Motor neuron (in vitro differentiated cells): ENCODE data around the gene SNAPC4. TPM values are rescaled to one million over a fixed set of nuclear protein-coding genes. Genes with fewer than 3 reads are reported as not detected.

ENCODE experiments used
- ATAC-seq, 8 experiments: fragments of 200-7000 bp; cut with Tn5 transposase; replicated peaks in 6 of 8; 2 replicates each; pipeline ENCODE4 v1.8.0; 2021; ENCODE audit warnings: mild to moderate bottlenecking in 8 of 8, moderate library complexity in 8 of 8
- H3K27ac ChIP-seq, 2 donors: fragments of 250-450 bp; sonication (Bioruptor Pico); 2 replicates each; pipeline ENCODE4 v1.9.0; 2021; ENCODE audit warnings: antibody characterized with exemption in 2 of 2, mild to moderate bottlenecking in 2 of 2, moderate library complexity in 1 of 2
- H3K4me1 ChIP-seq, 2 donors: fragments of 250-450 bp; sonication (Bioruptor Pico); replicated peaks in 1 of 2; 2 replicates each; pipeline ENCODE4 v1.6.1; 2021; ENCODE audit warnings: antibody characterized with exemption in 2 of 2, mild to moderate bottlenecking in 2 of 2, moderate library complexity in 1 of 2
- H3K4me3 ChIP-seq, 5 donors: fragments of 250-450 bp; sonication (Bioruptor Pico); 2 replicates each; pipeline ENCODE4 v1.9.0; 2021; ENCODE audit warnings: antibody characterized with exemption in 5 of 5, mild to moderate bottlenecking in 5 of 5, moderate library complexity in 4 of 5
- WGBS, 10 experiments: fragments of 450-650 bp; shearing (Covaris generic); methylation state at CpG; one replicate each; pipeline ENCODE4 v1.0.0; 2022; 5-methylcytosine and 5-hydroxymethylcytosine counted together
- in situ Hi-C, 9 experiments: fragments of 400-800 bp; cut with MboI; loops; one replicate each; pipeline ENCODE4 v1.15.0; 2021; ENCODE audit warnings: low sequenced_read_pairs in 9 of 9, low pct_unique_long_range_greater_than_20kb in 2 of 9; ENCODE audit not compliant: unreplicated experiment in 9 of 9
- total RNA-seq, 8 experiments: library from RNA; unstranded; fragments of 300-600 nt; gene quantifications; 2 replicates each; pipeline versions ENCODE4 v1.2.3 to v1.2.4, GENCODE V29; 2022

The SNAPC4 gene
- total RNA-seq, 8 experiments from 2014 or later = 4.0 to 14.1 (median 7.3) TPM

GRCh38 chr9:136439481-136440408 is 39.8 kb upstream of the SNAPC4 start, which contains the start of gene INPP5E:
Gene INPP5E, minus strand, starts transcription at chr9:136439845. Its CDS starts 426 bp downstream, at chr9:136439419.
- peak within 1 kb of the TSS; percentile 44 to 70 for H3K27ac ChIP-seq
- in situ Hi-C loops = no loop called here
- H3K4me3 ChIP-seq = peak within 1 kb of the TSS; percentile 49 to 98 (median 85)
- peak; percentile 63 to 85 (median 82) for ATAC-seq
- peaks cover 20 to 23% of the 10 kb centered on the region in 2 donors for H3K4me1 ChIP-seq
- 0 to 50% (median 8%) methylated on average over 2 to 16 of the region's 90 CpGs; no CpG with 5 or more reads in 3 of the 10 experiments for WGBS, 10 experiments

DNA sequence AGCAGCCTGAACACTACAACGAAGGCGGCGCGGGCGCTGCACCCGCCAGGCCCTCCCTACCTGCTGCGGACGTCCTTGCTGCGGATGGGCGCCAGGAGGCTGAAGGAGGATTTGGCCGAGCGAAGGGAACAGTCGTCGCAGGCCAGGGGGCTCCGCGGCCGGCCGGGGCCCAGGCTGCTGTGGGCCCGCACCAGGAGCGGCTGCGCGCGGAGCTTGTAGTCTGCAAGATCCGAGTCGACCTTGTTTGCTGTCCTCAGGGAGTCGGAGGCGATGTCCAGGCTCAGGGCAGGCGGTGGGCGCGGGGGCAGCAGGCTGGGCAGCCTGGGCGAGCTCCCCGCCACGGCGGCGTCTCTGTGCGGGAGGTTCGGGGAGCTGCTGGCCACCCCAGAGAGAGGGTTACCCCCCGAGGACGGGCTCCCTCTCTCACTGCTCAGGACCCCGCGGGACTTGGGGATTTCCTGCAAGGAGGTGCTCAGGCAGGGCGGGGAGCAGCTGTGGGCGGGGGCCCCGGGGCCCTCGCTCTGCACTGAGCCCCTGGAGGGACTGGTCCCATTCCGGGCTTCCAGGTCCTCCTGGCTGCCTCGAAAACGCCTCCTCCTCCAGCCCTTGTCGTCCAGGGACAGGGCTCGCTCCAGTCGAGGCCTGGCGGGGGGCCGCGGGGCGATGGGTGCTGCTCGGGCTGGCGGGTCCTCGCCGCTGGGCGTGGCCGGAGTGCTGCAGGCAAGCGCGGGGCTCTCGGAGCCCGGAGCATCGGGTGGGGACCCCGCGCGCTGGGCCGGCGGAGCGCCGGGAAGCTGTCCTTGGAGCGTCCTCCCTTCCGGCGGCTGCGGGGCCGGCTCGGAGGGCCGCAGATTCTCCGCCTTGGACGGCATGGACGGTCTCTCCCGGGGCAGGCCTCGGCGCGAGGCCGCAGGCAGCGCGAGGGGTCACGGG is 38.8 kb upstream of the SNAPC4 start:
- peak overlapping the region in 1 of 2 donors; percentile 70 for H3K27ac ChIP-seq
- peak overlapping the region; percentile 49 to 98 (median 85) for H3K4me3 ChIP-seq
- peaks cover 20 to 23% of the 10 kb centered on the region in 2 donors for H3K4me1 ChIP-seq
- 0 to 10% (median 0%) methylated on average over 1 to 5 of the region's 91 CpGs; no CpG with 5 or more reads in 7 of the 10 experiments for WGBS, 10 experiments
- ATAC-seq = peak; percentile 26 to 52 (median 40)
- in situ Hi-C loops = no loop called here

DNA sequence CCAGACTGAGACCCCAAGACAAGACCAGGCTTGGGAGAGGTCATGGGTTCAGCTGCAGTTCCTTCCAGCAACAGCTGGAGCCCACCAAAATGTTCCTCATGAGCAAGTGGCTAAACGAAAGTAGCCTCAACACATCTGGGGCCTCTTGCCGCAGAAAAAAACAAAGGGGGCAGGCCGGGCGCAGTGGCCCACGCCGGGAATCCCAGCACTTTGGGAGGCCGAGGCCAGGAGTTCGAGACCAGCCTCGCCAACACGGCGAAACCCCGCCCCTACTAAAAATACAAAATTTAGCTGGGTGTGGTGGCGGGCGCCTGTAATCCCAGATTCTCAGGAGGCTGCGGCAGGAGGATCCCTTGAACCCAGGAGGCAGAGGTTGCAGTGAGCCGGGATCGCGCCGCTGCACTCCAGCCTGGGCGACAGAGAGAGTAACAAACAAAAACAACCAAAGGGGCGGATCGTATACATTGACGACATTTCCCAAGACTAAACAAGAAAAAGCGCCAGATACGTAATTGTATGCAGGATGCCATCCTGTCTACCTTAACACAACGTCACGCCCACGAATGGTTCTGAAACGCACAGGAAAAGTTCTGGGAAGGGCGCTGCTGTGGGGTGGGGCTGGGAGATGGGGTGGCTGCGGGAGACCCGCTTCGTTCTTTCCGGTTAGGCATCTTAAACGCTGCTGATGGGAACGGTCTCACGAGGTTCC is 38.0 kb upstream of the SNAPC4 start:
- peak in 1 of 8 experiments; percentile 18 for ATAC-seq
- no peak overlapping the region for H3K27ac ChIP-seq
- H3K4me1 ChIP-seq = peaks cover 20 to 23% of the 10 kb centered on the region in 2 donors
- 5 to 61% (median 37%) methylated on average over 2 to 18 of the region's 37 CpGs; no CpG with 5 or more reads in 3 of the 10 experiments for WGBS, 10 experiments
- in situ Hi-C loops = no loop called here
- peak overlapping the region; percentile 49 to 98 (median 85) for H3K4me3 ChIP-seq

DNA sequence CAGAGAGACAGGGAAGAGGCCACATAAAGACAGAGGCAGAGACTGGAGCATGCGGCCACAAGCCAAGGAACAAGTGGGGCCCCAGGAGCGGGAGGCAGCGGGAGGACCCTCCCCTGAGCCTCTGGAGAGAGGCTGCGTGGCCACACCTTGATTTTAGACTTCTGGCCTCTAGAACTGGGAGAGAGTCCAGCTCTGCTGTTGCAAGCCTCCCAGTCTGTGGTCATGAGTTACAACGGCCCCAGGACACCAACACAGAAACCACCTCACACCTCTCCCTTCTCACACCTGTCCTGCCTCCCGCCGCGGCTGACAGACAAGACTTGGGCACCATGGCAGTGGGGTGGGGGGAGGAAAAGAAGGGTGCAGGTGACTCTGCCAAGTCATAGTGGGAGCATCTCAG is 37.5 kb upstream of the SNAPC4 start:
- WGBS, 10 experiments = 60 to 81% (median 70%) methylated on average over 1 to 4 of the region's 8 CpGs; no CpG with 5 or more reads in 5 of the 10 experiments

DNA sequence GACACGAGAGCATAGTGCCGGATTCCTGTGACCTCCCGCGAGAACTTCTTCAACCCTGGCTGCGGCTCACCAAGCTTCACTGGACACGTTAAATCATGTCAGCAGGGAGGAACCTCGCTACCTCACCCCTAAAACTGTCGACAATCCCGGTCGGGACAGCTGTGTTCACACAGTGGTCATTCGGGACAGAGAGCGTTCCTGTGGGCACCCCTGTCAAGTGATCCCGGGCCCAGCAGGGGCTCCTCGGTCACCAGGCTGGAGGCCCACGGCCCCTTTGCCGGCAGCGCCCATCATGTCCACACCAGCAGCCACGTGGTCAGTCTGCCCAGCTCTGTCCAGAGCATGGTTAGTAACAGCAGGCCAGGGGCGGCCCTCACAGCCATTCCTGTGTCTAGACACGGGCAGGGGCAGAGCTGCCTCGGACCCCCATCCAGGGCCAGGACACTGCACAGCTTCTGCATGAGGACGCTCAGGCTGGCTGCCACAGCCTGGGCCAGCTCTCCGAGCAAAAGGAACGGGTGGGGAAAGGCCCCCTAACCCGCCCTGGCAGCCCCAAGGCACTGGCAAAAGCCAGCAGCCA is 36.2 kb upstream of the SNAPC4 start:
- H3K27ac ChIP-seq = no peak overlapping the region
- in situ Hi-C loops = no loop called here
- no peak overlapping the region for H3K4me3 ChIP-seq
- WGBS, 10 experiments = 80 to 100% (median 96%) methylated on average over 1 to 12 of the region's 25 CpGs; no CpG with 5 or more reads in 2 of the 10 experiments
- no peak for ATAC-seq
- H3K4me1 ChIP-seq = peaks cover 20 to 23% of the 10 kb centered on the region in 2 donors

More for the DNA sequence above, 37.5 kb upstream of the SNAPC4 start:
- peak overlapping the region; percentile 5 to 98 (median 74) for H3K4me3 ChIP-seq
- in situ Hi-C loops = no loop called here
- peaks cover 20 to 23% of the 10 kb centered on the region in 2 donors for H3K4me1 ChIP-seq
- H3K27ac ChIP-seq = no peak overlapping the region
- ATAC-seq = peak in 2 of 8 experiments; percentile 1 to 8

GRCh38 chr9:136434580-136435169 is 34.7 kb upstream of the SNAPC4 start:
- Histone ChIP-seq H3K4me1 (peaks cover 14 to 17% of the 10 kb centered on the region in 2 donors), H3K27ac (no peak overlapping the region), H3K4me3 (no peak overlapping the region)
- ATAC-seq = no peak
- in situ Hi-C loops = no loop called here
- WGBS, 10 experiments = no CpG with 5 or more reads among the region's 17 CpGs

DNA sequence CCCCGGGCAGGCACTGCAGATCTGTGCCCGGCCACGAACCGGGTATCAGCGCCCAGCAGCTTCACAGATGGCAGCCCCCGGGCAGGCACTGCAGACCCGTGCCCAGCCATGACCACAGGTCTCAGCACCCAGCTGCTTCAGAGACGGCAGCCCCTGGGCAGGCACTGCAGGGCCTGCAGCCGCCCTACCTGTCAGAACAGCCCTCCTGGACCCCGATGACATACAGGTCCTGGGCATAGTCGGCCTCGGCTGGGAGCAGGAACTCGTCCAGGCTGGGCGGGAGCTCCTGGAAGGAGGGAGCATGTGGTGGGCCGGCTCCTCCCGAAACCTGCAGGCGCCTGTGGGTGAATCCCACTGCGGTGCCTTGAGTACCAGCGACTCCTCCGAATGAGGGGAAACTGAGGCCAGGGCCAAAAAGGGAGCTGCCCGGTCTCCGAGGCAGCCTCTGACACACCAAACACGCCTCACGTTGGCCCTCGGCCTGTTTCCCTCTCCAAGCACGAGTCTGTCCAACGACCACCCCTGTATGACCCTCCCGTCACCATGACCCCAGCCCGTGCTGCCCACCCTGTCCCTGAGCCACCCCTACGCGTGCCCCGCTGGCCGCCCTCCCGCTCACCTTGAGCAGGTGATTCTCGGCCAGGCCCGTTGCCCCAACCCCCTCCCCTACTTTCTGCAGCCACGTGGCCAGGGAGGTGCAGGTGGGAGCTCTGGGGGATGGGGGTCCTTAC is 34.0 kb upstream of the SNAPC4 start:
- WGBS, 10 experiments = 70 to 100% (median 87%) methylated on average over 2 to 4 of the region's 37 CpGs; no CpG with 5 or more reads in 7 of the 10 experiments
- no peak for ATAC-seq
- Histone ChIP-seq H3K4me1 (peaks cover 14 to 17% of the 10 kb centered on the region in 2 donors), H3K27ac (no peak overlapping the region), H3K4me3 (no peak overlapping the region)
- in situ Hi-C loops = no loop called here

- H3K4me3 ChIP-seq = no peak overlapping the region
- WGBS, 10 experiments = 89 to 91% methylated on average over 3 to 4 of the region's 36 CpGs; no CpG with 5 or more reads in 8 of the 10 experiments
- peaks cover 14 to 17% of the 10 kb centered on the region in 2 donors for H3K4me1 ChIP-seq
- in situ Hi-C loops = no loop called here
- no peak overlapping the region for H3K27ac ChIP-seq
- no peak for ATAC-seq
Measured at GRCh38 chr9:136433043-136433715, 33.2 kb upstream of the SNAPC4 start.

DNA sequence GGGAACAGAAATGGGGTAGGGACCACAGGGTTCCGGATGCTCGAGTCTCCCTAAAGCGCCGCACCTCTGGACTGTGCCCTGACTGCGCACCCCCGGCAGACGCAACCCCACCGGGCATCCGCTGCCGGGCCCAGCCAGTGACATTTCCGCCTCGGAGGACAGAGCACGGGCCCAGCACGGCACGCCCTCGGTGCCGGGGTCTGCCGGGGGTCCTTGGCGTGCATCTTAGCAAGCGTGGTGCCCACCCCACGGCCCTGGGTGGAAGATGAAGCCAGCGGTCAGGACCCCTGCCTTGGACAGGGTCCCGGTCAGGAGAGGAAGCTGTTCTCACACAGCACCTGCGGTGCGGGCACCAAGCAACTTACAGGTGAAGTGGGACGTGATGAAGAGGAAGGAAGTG is 32.6 kb upstream of the SNAPC4 start:
- ATAC-seq = peak in 1 of 8 experiments; percentile 2
- no peak overlapping the region for H3K27ac ChIP-seq
- 50 to 100% (median 99%) methylated on average over 1 to 13 of the region's 26 CpGs; no CpG with 5 or more reads in 5 of the 10 experiments for WGBS, 10 experiments
- in situ Hi-C loops = no loop called here
- H3K4me3 ChIP-seq = no peak overlapping the region
- H3K4me1 ChIP-seq = peaks cover 8 to 12% of the 10 kb centered on the region in 2 donors

DNA sequence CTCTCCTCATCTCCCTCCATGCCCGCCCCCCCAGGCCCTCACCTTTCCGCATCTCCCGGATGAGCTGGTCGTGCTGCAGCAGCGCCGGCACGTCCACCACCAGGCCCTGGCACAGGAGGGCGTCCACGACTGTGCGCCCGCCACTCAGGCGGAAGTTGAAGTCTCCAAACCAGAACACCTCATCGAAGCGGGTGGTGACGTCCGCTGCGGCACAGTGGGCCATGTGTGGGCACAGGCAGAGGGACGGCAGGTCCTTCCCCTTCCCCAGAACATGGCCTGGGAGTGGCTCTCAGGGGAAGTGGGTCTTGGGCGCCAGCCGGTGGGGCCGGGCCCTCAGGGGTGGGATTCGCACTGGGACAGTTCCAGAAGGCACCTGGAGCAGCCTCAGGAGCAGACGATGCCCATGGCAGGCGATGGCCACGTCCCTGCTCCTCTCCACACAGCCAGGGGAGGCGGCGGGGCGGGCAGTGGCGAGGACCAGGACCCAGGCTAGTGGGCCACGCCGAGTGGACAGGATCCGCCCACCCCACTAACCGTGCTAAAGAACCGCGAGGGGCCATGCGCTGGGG is 31.9 kb upstream of the SNAPC4 start:
- no CpG with 5 or more reads among the region's 36 CpGs for WGBS, 10 experiments
- Histone ChIP-seq H3K4me1 (peaks cover under 1 to 5% of the 10 kb centered on the region in 2 donors), H3K4me3 (no peak overlapping the region), H3K27ac (no peak overlapping the region)
- peak in 1 of 8 experiments; percentile 2 for ATAC-seq
- in situ Hi-C loops = no loop called here
